ENCODE results near the gene NFKBIA.

- no peak for TF ChIP-seq CTCF (optimal IDR thresholded peaks at IDR 0.05 in 1 of 3, IDR thresholded peaks at IDR 0.05 in 1 of 3, conservative IDR thresholded peaks at IDR 0.05 in 1 of 3; ENCODE audit: extremely low read depth in 1 of 3, insufficient read depth in 2 of 3, low read length in 3 of 3)
- TF ChIP-seq EZH2 (IDR thresholded peaks at IDR 0.05; ENCODE audit: low read length): no peak
Observed at GRCh38 chr14:35401422-35402265, 2.9 kb downstream of the NFKBIA start.

Data from keratinocyte (primary cell).